Transverse colon (tissue), 4 donors: ENCODE measurements around the gene EML3. TPM values are rescaled to one million over a fixed set of nuclear protein-coding genes. Genes with fewer than 3 reads are reported as not detected.

Experiments used
- DNase-seq: peaks from one replicate; pipeline ENCODE4 v3.0.0-alpha.2; 2019
- H3K27ac ChIP-seq, 4 donors: fragments of 200-600 bp; sonication (generic); 2 replicates each; pipeline ENCODE4 v1.5.1; 2016 to 2018; ENCODE audit warnings: inconsistent platforms in 4 of 4
- H3K27me3 ChIP-seq: fragments of 200-600 bp; sonication (generic); 2 replicates; pipeline ENCODE4 v1.5.1; 2017; ENCODE audit warnings: inconsistent platforms
- H3K36me3 ChIP-seq, 4 donors: fragments of 200-600 bp; sonication (generic); 2 replicates each; pipeline ENCODE4 v1.5.1; 2017 to 2019; ENCODE audit warnings: inconsistent platforms in 4 of 4
- H3K4me1 ChIP-seq, 4 donors: fragments of 200-600 bp; sonication (generic); 2 replicates each; pipeline ENCODE4 v1.5.1; 2017 to 2020; ENCODE audit warnings: inconsistent platforms in 4 of 4
- H3K4me3 ChIP-seq, 4 donors: fragments of 200-600 bp; sonication (generic); 1 replicate in 1 of 4; 2 replicates in 3 of 4; pipeline versions ENCODE4 v1.5.1 to v1.6.1; 2017 to 2019; ENCODE audit warnings: inconsistent platforms in 4 of 4
- H3K9me3 ChIP-seq, 2 donors: fragments of 200-600 bp; sonication (generic); 2 replicates each; pipeline ENCODE4 v1.5.1; 2017 to 2019; ENCODE audit warnings: inconsistent platforms in 2 of 2
- EP300 ChIP-seq: sonication (generic); formaldehyde crosslinking; IDR thresholded peaks from one replicate; pipeline ENCODE4 v1.6.1; 2017; ENCODE audit warnings: antibody characterized with exemption, low read depth
- POLR2A ChIP-seq: fragments of 450-650 bp; IDR thresholded peaks from one replicate; pipeline ENCODE4 v1.6.1; 2016; ENCODE audit warnings: antibody characterized with exemption, mild to moderate bottlenecking, moderate library complexity
- POLR2AphosphoS5 ChIP-seq, 3 donors: sonication (generic); formaldehyde crosslinking; IDR thresholded peaks; one replicate each; pipeline ENCODE4 v1.6.1; 2016; ENCODE audit warnings: antibody characterized with exemption in 3 of 3
- WGBS, 2 donors: methylation state at CpG; one replicate each; pipeline ENCODE4 v1.1.5; 2018; ENCODE audit warnings: low coverage in 1 of 2; 5-methylcytosine and 5-hydroxymethylcytosine counted together
- in situ Hi-C, 4 donors: fragments of 200-750 bp; cut with MboI; loops; one replicate each; pipeline versions ENCODE4 v1.15.0 to v1.15.1; 2017; ENCODE audit warnings: low sequenced_read_pairs in 3 of 4, low pct_ligation_motif_present in 1 of 4, low pct_unique_long_range_greater_than_20kb in 1 of 4
- intact Hi-C: fragments of 100-400 bp; cut with DNase I; formaldehyde crosslinking; loops from one replicate; pipeline ENCODE4 v1.15.1; 2023; ENCODE audit warnings: low total_unique reads
- total RNA-seq, 4 donors: library from RNA; depleted of rRNA; stranded (reverse); fragments of >200 nt; gene quantifications; one replicate each; pipeline ENCODE4 v1.1.0, GENCODE V29; 2016
- TF ChIP-seq, protein P1 (sequence below), 5 experiments: fragments of 200-600 bp in 3 of 5; fragments of 450-650 bp in 2 of 5; sonication (generic) in 3 of 5; IDR thresholded peaks; 1 replicate in 2 of 5; 2 replicates in 3 of 5; pipeline ENCODE4 v1.5.1; 2016 to 2017; ENCODE audit warnings: antibody characterized with exemption in 5 of 5, inconsistent platforms in 3 of 5, mild to moderate bottlenecking in 2 of 5, moderate library complexity in 1 of 5

The EML3 gene
- total RNA-seq, 4 donors from 2014 or later: 35.0 to 61.1 (median 44.9) TPM

DNA sequence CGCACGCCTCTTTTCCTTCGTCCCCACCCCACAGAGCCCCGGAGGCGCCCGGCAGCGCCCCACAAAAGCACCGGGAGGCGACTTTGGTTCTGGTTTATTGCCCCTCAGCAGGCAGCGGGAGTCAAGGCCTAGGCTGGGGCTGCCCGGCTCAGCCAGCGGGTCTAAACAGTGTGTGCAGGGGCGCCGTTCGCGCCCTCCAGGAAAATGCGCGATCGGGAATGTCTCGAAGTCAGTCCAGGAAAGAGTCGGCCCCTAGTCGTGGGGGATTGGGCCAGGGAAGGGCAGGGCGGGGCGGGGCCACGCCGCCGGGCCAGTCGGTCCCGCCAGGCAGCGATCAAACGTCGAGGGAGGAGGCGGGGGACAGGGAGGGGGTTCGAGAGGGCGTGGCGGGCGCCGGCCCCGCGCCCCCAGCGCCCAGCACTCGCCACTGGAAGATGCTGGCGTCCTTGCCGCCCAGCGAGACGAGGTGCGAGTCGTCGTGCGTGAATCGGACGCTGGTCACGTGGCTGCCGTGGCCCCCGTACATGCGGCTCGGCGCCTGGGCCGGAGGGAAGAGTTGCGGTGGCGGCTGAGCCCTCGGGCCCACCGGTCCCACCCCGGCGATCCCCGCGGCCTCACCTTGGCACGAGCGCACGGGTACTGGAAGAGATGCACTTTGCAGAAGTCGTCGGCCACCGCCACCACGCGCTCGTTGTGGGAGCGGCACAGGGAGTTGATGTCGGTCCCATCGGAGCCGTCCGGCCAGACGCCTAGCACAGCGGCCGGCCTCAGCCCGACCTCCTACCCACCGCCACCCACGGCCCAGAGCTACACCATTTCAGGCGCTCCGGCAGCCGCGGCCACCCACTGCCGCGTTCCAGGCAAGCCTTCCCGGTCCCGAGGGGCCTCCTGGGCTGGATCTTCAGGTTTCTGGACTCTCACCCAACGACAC lies 10.2 kb downstream of the EML3 start:
- H3K4me3 ChIP-seq: peak overlapping the region; percentile 35 to 99 (median 87)
- TF ChIP-seq POLR2A: no peak
- peak; percentile 34 to 55 (median 36) for TF ChIP-seq POLR2AphosphoS5 (IDR thresholded peaks at IDR 0.05)
- TF ChIP-seq, protein P1, sequence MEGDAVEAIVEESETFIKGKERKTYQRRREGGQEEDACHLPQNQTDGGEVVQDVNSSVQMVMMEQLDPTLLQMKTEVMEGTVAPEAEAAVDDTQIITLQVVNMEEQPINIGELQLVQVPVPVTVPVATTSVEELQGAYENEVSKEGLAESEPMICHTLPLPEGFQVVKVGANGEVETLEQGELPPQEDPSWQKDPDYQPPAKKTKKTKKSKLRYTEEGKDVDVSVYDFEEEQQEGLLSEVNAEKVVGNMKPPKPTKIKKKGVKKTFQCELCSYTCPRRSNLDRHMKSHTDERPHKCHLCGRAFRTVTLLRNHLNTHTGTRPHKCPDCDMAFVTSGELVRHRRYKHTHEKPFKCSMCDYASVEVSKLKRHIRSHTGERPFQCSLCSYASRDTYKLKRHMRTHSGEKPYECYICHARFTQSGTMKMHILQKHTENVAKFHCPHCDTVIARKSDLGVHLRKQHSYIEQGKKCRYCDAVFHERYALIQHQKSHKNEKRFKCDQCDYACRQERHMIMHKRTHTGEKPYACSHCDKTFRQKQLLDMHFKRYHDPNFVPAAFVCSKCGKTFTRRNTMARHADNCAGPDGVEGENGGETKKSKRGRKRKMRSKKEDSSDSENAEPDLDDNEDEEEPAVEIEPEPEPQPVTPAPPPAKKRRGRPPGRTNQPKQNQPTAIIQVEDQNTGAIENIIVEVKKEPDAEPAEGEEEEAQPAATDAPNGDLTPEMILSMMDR (IDR thresholded peaks at IDR 0.05): peak in 3 of 5 experiments; percentile 12 to 27 (median 14)
- TF ChIP-seq EP300: no peak
- 38% methylated on average over 47 of the region's 96 CpGs; no CpG with 5 or more reads in 1 of the 2 donors for WGBS, 2 donors
- peaks cover 13 to 49% (median 34%) of the 10 kb centered on the region in 4 donors for H3K4me1 ChIP-seq
- peaks cover 0 to 10% (median 5%) of the 10 kb centered on the region in 4 donors for H3K36me3 ChIP-seq
- in situ Hi-C loops (no loop called here), intact Hi-C loops (no loop called here)
- peak; percentile 74 for DNase-seq
- peak overlapping the region; percentile 96 to 100 (median 98) for H3K27ac ChIP-seq
- H3K27me3 ChIP-seq: no peaks in the 10 kb centered on the region
- H3K9me3 ChIP-seq: no peaks in the 10 kb centered on the region

DNA sequence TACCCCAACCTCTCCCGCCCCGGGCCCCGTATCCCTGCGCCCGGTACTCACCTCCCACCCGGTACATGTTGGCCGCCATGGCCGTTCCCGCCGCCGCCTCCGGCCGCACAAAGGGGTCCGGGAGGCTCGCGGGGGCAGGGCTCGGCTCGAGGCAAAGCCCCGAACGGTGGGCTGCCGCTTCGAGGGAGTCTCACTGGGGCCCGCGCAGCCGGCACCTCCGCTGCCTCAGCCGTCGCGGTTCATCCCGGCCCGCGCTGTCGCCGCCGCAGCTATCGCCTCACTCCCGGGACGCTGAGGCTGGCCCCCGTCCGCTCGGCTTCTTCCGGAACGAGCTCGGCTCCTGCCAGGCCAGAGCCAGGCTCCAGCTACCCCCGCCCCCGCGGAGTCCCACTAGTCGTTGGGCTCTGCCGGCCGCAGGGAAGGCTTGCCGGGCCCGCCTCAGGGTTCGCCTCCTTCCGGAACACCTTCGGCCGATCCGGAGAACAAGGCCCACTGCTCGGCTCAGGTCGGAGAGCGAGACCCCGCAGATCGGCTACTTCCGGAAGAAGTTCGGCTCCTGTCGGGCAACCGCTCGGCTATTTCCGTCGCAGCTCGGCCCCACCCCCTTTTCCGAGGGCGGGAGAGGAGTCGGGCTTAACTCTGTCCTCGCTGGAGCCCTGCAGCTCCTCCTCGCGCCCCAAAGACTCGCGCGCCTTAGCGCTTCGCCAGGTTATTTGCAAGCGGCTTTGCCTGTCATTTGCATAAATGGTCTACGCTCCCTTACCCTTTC lies 11.0 kb downstream of the EML3 start, which contains the start of gene MTA2:
MTA2 (minus strand) TSS at position 494 of the 769 bp plus-strand sequence; CDS start at position 79, 415 bp downstream.
- peaks cover 0 to 18% (median 9%) of the 10 kb centered on the region in 4 donors for H3K36me3 ChIP-seq
- H3K4me3 ChIP-seq: peak within 1 kb of the TSS; percentile 71 to 99 (median 87)
- intact Hi-C loops: no loop called here
- WGBS, 2 donors: 0% methylated on average over 56 of the region's 83 CpGs; no CpG with 5 or more reads in 1 of the 2 donors
- no peaks in the 10 kb centered on the region for H3K9me3 ChIP-seq
- peak; percentile 99 for DNase-seq
- in situ Hi-C loops: no loop called here
- H3K27me3 ChIP-seq: no peaks in the 10 kb centered on the region
- TF ChIP-seq POLR2AphosphoS5 (IDR thresholded peaks at IDR 0.05) (peak; percentile 70 to 87 (median 83)), EP300 (no peak), POLR2A (peak; percentile 73)
- TF ChIP-seq, protein P1 (IDR thresholded peaks at IDR 0.05): no peak
- peaks cover 13 to 45% (median 34%) of the 10 kb centered on the region in 4 donors for H3K4me1 ChIP-seq
- peak within 1 kb of the TSS; percentile 96 to 100 (median 98) for H3K27ac ChIP-seq

DNA sequence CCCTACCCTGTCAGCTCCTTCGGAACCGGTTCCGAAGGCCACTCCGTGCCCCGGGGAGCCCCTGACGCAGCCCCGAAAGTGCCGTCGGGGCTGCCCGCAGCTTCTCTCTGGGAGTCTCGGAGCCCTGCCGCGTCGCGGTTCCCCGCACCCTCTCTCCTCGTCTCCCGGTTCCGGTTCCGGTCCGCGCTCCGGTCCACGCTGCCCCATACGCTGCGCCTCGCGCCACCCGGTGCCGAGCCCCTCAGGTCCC lies 11.5 kb downstream of the EML3 start:
- H3K4me1 ChIP-seq: peaks cover 13 to 45% (median 34%) of the 10 kb centered on the region in 4 donors
- WGBS, 2 donors: 0% methylated on average over 20 of the region's 30 CpGs; no CpG with 5 or more reads in 1 of the 2 donors
- H3K27ac ChIP-seq: peak overlapping the region; percentile 96 to 100 (median 98)
- no peaks in the 10 kb centered on the region for H3K9me3 ChIP-seq
- peaks cover 0 to 23% (median 11%) of the 10 kb centered on the region in 4 donors for H3K36me3 ChIP-seq
- peak; percentile 55 for DNase-seq
- no peaks in the 10 kb centered on the region for H3K27me3 ChIP-seq
- no peak for TF ChIP-seq POLR2A
- no peak for TF ChIP-seq EP300
- TF ChIP-seq, protein P1 (IDR thresholded peaks at IDR 0.05): no peak
- TF ChIP-seq POLR2AphosphoS5 (IDR thresholded peaks at IDR 0.05): no peak
- peak overlapping the region; percentile 71 to 99 (median 87) for H3K4me3 ChIP-seq
- intact Hi-C loops: no loop called here
- in situ Hi-C loops: no loop called here
